HG03039 (cell line): ENCODE measurements around the gene GDF11.
A peak's percentile ranks its signal among the peaks of the same experiment; 100 is the strongest.

Experiments used
- ATAC-seq: cut with Tn5 transposase; IDR thresholded peaks from one replicate; pipeline ENCODE4 v1.9.1; 2021; ENCODE audit warnings: mild to moderate bottlenecking, moderate library complexity; ENCODE audit not compliant: unreplicated experiment

The GDF11 gene

DNA sequence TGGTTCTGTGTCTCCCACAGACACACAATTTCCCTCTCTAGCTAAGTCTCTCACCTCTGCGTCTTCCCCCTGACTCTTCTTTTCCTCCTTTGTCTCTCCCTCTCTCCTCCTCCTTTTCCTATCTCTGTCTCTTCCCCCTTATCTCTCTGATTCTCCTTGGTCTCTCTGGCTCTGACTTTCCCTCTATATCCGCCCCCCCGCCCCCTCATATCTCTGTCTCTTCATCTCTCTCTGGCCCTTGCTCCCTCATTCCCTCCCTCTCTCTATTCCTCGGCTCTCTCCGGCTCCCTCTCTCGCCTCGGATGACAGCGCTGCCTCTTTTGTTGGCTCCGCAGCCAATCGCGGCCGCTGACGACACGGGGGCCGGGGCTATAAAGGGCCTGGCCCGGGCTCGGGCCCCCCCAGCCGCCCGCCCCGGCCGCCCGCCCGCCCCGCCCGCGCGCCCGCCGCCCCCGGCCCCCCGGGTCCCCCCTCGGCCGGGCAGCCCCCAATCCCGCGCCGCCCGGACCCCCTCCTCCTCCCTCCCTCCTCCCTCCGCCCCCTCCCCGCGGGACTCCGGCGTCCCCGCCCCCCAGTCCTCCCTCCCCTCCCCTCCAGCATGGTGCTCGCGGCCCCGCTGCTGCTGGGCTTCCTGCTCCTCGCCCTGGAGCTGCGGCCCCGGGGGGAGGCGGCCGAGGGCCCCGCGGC is at the start of gene GDF11:
GDF11 (plus strand) TSS at position 404 of the 687 bp plus-strand sequence; CDS start at position 599, 195 bp downstream.
- peak; percentile 36 for ATAC-seq

DNA sequence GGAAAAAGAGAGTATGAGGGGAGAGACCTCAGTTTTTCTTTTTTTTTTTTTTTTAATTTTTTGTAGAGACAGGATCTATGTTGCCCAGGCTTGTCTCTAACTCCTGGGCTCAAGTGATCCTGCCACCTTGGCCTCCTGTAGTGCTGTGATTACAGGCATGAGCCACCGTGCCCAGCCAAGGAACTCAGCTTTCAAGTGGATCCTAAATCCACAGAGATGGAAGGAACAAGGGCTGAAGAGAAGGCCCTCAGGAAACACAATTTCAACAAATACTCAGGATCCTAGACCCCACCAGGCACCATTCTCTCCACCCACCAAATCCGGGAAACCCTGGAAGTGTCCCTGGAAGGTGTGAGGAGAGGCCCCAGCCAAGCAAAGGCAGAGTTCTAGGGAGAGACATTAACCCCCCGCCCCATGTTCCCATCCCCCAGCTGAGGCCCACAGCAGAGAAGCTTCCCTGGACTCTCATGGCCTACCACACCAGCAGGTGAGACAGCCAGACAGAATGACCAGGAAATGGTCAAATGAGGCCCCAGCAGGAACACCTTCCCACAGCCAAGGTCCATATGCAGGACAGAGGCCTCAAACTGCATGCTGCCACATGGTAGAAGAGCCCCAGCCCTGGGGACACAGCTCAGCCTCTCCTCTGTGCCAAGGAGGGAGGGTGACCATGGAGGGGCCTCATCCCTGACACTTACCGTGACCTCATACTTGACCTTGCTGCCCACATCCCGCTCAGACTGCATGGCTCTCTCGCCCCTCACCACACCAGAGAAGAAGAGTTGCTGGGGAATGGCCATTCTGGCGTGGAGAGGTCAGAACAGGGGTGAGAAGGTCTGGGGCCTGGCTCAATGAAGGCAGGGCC is 49.4 kb upstream of the GDF11 start:
- no peak for ATAC-seq

DNA sequence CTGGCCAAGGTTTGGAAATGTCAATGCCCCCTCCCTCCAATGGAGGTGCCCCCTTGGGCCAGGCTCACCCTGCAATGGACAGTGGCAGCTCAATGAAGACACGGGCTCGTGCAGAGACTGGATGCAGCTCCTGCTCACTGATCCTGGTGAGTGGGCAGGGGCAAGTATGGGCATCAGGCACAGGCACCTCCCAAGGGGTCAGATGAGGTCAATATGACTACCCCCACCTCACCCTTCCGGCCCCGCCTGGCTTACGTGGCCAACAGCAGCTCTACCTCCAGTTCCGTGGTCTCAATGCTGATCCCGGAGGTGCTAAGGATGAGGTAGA is 48.8 kb upstream of the GDF11 start:
- no peak for ATAC-seq

DNA sequence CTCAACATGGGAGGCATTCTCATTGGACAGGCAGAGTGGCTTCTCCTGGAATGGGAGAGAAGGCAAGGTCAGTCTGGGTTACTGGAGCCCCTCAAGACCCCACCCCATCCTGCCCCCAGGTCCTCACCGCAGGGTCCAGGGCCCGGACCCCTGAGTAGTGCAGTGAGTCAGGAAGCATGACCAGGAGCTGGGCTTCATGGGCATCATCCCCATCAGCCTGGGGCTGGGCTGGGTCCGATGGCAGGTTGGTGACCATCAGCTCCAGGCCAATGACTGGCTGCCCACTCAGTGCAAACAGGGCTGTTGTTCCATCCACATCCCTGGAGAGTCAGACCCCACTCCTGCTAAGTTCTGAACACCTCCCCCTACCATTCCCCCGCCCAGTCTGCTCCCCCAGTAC is 48.3 kb upstream of the GDF11 start:
- no peak for ATAC-seq

DNA sequence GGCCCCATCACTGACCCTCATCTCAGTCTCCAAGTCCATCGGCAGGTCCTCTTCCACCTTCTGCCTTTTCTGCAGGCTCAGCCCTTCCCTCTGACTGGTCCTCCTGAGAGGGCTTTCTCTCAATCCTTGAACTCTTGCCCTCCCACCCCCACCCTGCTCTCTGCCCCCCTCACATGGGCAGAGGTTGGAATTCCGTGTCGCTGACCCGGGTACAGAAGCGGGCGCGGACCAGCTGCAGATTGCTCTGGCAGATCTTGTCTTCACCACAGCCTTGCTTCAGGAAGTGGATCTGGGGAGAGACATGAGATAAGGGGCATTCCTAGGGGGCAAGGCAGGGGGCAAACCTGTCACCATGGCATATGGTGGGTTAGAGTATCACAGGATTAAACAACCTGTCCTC is 47.6 kb upstream of the GDF11 start:
- no peak for ATAC-seq

DNA sequence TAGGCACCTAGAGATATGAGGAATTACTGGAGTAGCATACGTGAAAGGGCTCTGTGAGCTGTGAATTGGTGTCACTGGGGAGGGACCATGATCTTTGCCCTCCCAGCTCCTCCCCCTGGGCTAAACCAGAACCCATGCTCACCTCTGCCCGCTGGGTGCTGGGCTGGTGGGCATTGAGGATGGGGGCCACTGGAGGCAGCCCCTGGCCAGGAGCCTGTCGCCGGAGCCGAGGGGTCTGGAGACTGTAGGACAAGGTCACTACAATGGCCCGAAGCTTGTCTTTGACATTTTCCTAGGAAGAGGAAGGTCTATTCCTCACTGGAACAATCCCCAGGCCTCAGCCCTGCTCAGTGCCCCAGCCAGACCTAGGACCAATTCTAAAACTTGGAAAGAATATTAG is 46.8 kb upstream of the GDF11 start:
- ATAC-seq = no peak

DNA sequence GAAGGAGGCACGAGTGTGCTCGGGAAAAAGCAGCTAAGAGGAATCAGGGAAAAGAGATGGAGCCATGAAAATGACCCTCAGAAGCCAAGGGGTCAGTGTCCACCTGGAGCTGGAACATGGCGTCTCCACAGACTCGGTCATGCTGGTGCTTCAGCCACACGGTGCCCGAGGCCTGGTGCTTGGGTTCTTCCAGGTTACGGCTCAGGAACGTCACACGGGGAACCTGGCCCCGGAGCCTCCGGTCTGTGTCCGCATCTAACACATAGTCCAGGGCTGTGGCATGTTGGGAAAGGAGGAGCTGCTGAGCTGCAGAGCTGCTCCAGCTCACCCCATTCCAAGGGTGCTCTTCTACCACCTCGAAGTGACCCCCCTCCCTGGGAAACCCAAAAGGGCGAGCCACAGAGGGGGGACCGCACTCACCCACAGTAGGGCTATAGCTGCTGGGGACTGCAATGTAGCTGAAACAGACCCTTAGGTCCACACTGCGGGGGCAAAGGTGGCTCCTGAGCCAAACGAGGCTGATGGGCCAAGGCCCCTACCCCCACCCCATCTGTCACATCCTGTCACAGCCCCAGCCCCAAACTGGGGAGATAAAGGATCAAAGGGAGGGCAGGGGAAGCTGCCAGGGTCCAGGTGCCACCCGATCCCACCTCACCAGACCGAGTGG is 46.0 kb upstream of the GDF11 start:
- no peak for ATAC-seq

DNA sequence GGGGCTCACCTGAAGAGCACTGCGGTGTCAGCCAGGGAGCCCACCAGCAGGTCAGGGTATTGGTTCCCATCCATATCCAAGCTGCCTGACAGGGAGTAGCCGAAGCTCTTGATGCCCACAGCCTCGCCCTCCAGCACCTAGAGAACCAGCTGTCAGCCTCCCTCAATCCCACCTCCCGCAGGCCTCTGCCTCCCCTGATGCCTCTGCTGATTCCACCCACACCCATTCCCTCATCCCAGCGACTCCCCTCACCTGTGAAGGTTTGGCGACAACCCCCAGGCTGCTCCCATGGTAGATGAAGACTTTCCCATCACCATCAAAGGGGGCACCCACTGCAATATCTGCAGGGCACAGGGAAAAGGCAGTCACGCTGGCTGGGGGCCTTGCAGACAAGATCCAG is 45.2 kb upstream of the GDF11 start:
- ATAC-seq = no peak

DNA sequence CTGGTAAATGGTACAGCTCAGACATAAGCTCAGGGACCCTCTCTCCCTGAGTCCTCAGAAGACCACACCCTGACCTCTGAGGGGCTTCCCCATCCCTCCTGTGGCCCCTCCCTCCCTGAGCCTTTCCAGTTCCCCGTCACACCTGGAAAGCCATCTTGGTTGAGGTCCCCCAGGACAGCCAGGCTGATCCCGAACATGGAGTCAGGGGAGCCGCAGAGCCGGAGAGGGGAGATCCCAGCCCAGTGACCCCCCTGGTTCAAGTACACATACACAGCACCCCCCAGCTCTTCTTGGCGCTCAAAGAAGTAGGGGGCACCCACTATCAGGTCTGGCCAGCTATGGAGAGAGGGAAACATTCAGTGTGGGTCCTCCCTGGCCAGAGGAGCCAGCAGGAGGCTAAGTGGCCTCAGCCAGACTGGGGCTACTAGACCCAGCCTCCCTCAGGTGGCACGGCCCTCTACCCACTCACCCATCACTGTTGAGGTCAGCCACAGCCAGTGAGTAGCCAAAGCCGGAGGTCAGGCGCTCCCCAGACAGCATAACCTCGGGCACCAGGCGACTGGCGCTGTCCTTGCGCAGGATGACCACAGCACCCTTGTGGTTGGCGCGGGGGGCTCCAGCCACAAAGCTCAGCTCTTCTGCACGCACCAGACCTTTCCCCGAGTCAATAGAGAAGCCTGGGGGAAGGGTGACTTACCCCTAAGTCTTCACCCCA is 44.5 kb upstream of the GDF11 start:
- no peak for ATAC-seq

DNA sequence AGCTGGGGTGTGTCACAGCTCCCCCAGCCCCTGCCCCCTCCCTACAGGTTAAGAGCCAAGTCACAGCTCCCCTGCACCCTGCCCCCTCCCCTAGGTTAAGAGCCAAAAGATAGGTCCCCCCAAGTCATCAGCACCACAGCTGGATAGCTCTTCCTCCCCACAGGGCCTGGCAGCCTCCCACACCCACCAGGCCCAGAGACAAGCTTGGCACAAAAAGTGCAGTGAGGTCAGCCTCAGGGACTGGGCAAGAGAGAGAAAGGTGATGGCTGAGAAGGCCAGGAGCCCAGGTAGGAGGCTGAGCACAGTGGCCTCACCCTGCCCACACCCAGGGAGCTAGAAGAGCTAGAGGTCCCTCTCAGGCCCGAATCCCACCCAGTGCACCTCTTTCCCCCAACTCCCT is 44.0 kb upstream of the GDF11 start:
- ATAC-seq = no peak

DNA sequence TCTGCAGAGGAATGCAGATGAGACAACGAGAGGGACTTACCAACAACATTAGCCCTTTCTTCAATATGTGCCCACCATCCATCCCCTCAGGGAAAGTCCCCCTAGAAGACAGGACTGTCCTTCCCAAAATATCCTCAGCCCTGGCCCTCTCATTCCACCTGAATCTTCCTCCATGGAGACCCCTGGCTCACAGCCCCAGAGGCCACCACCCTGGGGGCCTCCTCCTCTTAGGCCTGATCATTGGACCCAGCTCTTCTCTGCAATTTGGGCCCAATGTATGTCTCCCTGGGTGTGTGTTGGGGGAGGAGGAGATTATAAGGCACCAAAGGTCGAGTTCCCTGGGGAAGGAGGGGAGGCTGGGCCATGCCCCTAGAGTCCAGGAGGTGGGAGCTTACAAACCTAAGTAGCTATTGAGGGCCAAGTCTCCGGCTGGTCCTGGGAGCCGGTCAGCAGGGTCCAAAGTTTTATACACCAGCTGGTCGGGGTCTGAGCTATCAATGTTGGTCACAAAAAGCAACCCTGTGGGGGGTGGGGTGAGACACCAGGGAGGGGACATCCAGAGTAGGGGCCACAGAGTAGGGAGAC is 43.4 kb upstream of the GDF11 start:
- ATAC-seq = no peak

DNA sequence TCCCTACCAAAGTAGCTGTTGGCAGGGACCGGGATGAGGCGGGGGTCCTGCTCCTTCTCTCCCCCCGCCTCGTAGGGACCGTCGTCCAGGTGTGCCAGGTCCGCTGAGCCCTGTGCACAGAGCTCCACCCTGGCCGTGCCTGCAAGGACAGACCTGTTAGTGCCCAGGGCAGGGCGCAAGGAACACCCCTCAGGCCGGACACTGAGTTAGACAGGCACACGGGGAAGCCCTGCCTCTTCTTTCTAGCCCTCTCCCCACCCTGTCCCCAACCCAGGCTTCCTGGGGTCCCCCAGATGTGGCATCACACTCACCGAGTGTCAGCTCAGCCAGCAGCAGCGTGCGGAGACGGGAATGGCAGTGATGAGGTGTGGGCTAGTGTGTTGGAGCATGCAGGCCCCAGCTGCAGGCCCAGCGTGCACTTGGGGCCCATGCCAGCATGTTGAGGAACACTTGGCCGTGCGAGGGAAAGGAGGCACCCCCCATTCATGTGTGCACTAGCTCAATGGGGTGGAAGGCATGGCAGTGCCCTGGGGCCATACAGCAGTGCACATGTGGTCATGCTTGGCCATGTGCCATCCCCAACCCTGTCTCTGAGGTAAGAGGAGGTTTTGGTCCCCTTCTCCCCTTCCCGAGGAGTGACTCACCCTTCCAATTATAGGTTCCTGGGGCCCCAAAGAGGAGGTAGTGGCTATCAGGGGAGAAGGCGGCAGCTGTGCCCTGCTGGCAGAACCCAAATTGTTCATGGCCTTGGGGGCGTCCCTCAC is 42.5 kb upstream of the GDF11 start:
- ATAC-seq = no peak

DNA sequence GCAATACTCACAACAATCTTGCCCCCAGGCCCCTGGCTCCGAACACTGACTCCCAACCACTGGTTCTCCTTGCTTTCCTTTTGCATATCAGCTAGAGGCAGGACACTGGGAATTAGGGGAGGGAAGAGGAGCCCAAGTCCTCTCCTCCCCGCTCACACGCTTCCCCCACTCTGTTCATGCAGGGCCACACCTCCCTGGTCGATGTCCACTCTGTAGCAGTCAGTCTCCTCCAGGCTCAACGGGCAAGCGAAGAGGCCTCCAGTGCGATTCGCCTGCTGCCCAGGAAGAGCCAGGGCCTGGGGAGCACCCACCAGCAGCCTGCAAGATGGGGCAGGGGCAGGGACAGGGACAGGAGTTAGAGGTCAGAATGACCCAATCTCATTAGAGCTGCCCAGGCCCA is 40.1 kb upstream of the GDF11 start:
- no peak for ATAC-seq

DNA sequence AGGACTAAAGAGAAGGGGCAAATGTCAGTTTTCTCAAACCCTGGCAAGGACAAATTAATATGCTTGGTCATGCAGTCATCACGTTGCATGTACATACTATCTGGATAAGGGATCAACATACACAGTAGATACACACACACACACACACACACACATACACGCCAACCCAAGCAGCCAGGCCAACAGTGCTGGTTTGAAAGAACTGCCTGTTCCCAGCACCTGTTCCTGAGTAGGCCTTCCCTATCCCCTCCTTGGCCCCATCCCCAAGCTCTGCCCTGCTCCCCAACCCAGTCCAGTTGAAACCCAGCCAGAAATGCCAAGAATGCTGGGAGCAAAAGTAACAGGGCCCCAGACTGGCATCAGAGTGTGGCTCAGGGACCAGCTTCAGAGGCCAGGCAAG is 39.6 kb upstream of the GDF11 start:
- no peak for ATAC-seq

DNA sequence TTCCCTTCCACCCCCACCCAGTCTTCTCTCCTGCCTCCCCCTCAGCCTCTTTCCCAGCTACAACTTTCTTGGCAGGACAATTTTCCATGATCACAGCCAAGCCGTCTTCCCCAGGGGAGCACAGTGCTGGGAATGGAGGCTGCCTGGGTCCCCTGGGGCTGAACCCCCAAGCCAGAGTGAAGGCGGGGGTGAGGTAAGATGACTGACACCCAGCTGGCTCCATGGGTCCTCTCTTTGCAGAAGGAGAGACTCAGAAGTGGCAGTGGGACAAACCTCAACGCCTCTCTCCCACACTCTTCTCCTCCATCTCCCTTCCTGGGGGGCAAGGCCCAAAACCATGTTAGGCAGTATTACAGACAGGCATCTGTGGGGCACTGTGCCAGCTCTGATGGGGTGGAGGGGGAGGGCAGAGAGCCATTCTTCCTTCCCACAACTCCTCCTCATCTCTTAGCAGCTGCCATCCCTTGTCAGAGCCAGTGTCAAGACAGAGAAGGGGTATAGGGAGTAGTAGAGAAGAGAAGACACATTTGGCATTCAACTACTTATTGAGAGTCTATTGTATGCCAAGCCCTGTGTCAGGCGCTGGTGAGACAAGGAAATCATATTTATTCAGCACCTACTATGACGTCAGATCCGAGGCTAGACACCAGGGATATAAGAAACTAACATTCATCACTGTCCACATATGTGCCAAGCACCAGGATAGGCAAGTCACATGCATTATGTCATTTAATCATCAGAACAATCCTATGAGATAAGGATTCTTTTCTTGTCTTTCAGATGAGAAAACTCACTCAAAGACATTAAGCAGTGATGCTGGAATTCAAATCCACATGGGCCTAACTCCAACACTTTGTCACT is 38.8 kb upstream of the GDF11 start:
- ATAC-seq = no peak

DNA sequence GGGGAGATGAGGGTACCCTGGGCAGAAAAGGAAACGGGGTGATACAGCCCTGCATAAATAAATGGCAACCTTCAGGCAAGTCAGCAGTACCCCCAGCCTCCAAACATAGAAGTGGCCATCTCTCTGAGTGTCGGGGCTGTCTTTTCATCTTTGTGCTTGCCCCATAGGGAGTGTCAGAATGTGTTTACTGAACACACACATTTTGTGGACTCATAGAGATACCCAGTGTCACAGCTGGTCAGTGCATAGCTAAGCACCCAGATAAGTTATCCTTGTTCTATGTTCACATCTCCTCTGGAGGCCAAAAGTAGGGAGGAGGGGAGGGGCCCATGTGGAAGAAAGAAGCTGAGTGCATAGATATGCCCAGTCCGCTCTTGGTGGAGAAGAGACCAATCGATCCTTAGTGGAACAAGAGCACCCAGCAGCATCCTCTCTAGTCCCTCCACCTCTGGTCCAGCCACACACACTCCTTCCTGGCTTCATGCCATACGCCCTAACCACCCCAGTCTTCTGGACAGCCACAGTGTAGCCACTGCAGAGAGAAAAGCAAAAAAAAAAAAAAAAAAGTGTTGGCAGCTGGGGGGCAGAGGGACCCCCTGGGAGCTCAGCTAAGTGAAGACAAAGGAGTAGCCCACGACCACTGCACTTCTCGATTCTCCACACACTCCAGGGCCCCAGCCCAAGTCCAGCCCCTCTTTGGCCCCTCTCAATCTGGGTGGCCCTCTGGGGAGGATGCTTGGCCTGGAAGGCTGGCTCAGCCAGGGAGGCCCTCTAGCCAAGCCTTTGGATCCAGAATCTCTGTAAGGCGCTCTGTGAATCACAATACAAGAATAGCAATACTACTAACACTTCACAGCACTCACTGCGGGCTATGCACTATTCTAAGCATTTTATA is 37.9 kb upstream of the GDF11 start:
- ATAC-seq = no peak

DNA sequence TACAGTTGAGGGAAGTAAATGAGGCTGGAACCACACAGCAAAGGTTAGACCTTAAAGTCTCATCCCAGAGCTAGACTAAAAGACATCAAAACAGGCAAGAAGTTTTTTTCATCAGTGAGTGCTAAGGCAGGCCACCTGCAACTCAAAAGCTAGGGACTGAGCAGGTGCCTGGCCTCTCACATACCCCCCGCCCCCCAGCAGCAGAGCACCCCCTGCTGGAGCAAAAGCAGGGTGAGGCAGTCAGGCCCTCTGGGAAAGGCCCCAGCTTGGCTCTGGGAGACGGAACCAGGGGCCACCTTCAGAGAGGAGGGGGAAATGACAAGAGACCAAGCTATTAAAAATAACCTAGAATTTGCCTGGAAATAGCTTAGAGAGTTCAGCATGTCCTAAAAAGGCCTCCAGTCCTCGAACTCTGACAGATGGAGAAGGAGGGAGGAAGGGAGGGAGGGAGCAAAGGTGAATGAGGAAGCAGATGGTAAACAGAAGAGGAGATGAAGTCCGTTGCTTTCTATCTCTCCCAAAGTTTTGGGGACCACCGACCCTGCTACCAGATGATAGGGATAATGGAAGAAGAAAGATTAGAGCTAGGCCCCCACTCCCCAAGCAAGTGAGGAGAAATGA is 37.0 kb upstream of the GDF11 start:
- ATAC-seq = no peak
